ENCODE data around the gene KRT4. TPM values are rescaled to one million over a fixed set of nuclear protein-coding genes. Genes with fewer than 3 reads are reported as not detected.

Gene KRT4
- total RNA-seq, 4 donors from 2014 or later = 0.51 to 1.1 (median 0.83) TPM; not detected in 1

DNA sequence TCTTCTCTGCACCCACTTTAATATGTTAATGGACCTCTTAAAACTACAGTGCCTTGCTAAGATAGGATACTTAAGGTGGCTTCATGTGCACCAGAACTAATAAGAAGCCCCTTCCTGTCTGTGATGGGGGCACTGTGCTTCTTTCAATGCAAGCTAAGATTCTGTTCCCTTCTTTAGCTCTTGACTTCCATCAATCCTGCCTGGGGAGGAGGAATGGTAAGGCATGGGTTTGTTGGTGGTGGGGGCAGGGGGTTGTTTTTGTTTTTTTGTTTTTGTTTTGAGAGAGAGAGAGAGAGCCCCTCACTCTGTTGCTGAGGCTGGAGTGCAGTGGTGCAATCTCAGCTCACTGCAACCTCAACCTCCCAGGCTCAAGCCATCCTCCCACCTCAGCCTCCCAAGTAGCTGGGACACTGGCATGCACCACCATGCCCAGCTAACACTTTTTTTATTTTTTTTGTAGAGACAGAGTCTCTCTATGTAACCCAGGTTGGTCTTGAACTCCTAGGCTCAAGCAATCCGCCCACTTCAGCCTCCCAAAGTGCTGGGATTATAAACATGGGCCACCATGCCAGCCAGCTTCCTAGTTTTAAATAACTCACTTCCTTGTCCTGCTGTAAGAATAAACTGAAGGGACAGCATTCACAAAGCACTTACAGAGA is 13.5 kb downstream of the KRT4 start:
- no peak overlapping the region for H3K4me3 ChIP-seq (ENCODE audit: low read depth, poor library complexity, severe bottlenecking)
- no peak for DNase-seq (ENCODE audit: low spot score in 2 of 2)
- WGBS, 2 donors = 90 to 93% methylated on average over 1 of the region's 1 CpG
- intact Hi-C loops (cut with DNase I; ENCODE audit: low total_unique reads) = no loop called here
- TF ChIP-seq POLR2A (IDR thresholded peaks at IDR 0.05) (no peak), CTCF (IDR thresholded peaks at IDR 0.05) (no peak)

DNA sequence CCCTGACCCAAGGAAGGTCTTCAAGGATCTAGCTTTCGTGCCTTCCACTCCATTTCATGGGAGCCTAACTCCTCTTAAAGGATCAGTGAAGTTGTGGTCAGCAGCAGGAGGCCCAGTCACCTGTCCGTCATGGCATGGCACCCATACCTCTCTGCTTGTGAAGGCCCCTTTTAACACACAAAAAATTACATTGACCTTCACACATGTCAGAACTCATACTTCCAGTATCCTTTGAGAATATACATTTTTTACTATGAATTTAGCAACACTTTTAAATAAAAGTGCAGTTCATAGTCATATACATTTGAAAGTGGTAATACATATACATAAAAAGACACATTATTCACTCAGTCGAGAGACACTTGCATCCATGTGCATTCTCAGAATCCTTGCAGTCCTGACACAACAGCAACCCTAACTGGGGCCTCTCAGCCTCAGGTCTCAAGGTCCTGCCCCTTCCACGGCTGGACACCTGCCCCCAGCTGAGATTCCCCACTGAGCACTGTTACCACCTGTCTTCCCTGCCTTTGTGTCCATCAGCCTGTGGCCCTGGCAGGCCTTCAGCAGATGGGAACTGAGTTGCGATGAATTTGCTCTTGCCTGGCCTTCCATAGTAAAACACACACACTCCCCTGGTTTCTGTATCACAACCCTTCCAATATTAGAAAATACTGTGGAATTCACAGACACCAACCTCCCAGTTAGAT is 14.3 kb downstream of the KRT4 start:
- TF ChIP-seq POLR2A (IDR thresholded peaks at IDR 0.05) (no peak), CTCF (IDR thresholded peaks at IDR 0.05) (no peak)
- no peak overlapping the region for H3K4me3 ChIP-seq (ENCODE audit: low read depth, poor library complexity, severe bottlenecking)
- intact Hi-C loops (cut with DNase I; ENCODE audit: low total_unique reads) = no loop called here
- DNase-seq (ENCODE audit: low spot score in 2 of 2) = no peak
- 75 to 89% methylated on average over 5 of the region's 5 CpGs for WGBS, 2 donors

- intact Hi-C loops (cut with DNase I; ENCODE audit: low total_unique reads) = no loop called here
- H3K4me3 ChIP-seq (ENCODE audit: low read depth, poor library complexity, severe bottlenecking) = no peak overlapping the region
- no peak for DNase-seq (ENCODE audit: low spot score in 2 of 2)
- WGBS, 2 donors = 51 to 66% methylated on average over 7 of the region's 7 CpGs
- no peak for TF ChIP-seq POLR2A (IDR thresholded peaks at IDR 0.05)
- TF ChIP-seq CTCF (IDR thresholded peaks at IDR 0.05) = no peak
These were observed 15.0 kb downstream of the KRT4 start for GRCh38 chr12:52798671-52799504.

DNA sequence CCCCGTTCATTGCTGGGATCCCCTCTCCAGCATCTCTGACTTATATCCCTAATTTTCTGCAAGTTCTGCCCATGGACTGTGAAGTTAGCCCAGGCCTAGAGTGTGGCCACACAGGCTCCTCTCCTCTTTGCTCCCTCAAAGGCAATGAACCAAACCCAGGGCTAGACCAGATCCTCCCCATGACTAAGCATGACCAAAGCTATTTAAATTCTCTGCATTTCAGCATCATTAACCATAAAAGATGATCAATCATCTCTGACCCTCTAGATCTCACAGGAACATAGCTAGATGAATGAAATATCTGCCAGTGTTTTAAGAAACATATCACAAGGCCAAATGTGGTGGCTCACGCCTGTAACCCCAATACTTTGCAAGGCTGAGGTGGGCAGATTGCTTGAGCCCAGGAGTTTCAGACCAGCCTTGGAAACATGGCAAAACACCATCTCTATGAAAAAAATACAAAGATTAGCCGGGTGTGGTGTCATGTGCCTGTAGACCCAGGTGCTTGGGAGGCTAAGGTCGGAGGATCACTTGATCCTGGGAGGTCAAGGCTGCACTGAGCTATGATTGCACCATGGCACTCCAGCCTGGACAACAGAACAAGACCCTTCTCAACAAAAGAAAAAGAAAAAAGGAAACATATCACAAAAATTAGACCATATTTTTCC is 15.8 kb downstream of the KRT4 start:
- WGBS, 2 donors = 89 to 96% methylated on average over 4 of the region's 4 CpGs
- intact Hi-C loops (cut with DNase I; ENCODE audit: low total_unique reads) = no loop called here

More for the DNA sequence above, 15.8 kb downstream of the KRT4 start:
- H3K4me3 ChIP-seq (ENCODE audit: low read depth, poor library complexity, severe bottlenecking) = no peak overlapping the region
- TF ChIP-seq CTCF (IDR thresholded peaks at IDR 0.05) (no peak), POLR2A (IDR thresholded peaks at IDR 0.05) (no peak)
- DNase-seq (ENCODE audit: low spot score in 2 of 2) = no peak
